Measurements from ENCODE around the gene ALX3. TPM values are rescaled to one million over a fixed set of nuclear protein-coding genes. Genes with fewer than 3 reads are reported as not detected.

ALX3 gene
- total RNA-seq, 1 donor from 2014 or later, result not detected

- no peak for DNase-seq (ENCODE audit: low spot score)
- Mint-ChIP-seq H3K4me1 (ENCODE audit: low read depth) (peaks cover 14% of the 10 kb centered on the region), H3K4me3 (ENCODE audit: unreplicated experiment) (no peak overlapping the region), H3K27ac (ENCODE audit: unreplicated experiment) (no peak overlapping the region), H3K9me3 (ENCODE audit: low read depth) (no peaks in the 10 kb centered on the region), H3K27me3 (ENCODE audit: low read depth) (peaks cover 2% of the 10 kb centered on the region), H3K36me3 (ENCODE audit: low read depth) (no peaks in the 10 kb centered on the region)
- TF ChIP-seq CTCF (IDR thresholded peaks at IDR 0.05), result peak; percentile 92
Measured at GRCh38 chr1:110106013-110106941, 35.8 kb upstream of the ALX3 start.

- TF ChIP-seq CTCF (IDR thresholded peaks at IDR 0.05), result no peak
- H3K4me1 Mint-ChIP-seq (ENCODE audit: low read depth), result peaks cover 8% of the 10 kb centered on the region
- H3K27ac Mint-ChIP-seq (ENCODE audit: unreplicated experiment), result no peak overlapping the region
- H3K27me3 Mint-ChIP-seq (ENCODE audit: low read depth), result peaks cover 2% of the 10 kb centered on the region
- H3K9me3 Mint-ChIP-seq (ENCODE audit: low read depth), result no peaks in the 10 kb centered on the region
- no peak overlapping the region for H3K4me3 Mint-ChIP-seq (ENCODE audit: unreplicated experiment)
- H3K36me3 Mint-ChIP-seq (ENCODE audit: low read depth), result no peaks in the 10 kb centered on the region
- no peak for DNase-seq (ENCODE audit: low spot score)
Measured at GRCh38 chr1:110102081-110102480, 31.6 kb upstream of the ALX3 start.

GRCh38 chr1:110100335-110100734, 29.9 kb upstream of the ALX3 start:
- Mint-ChIP-seq H3K4me1 (ENCODE audit: low read depth) (peaks cover 8% of the 10 kb centered on the region), H3K9me3 (ENCODE audit: low read depth) (no peaks in the 10 kb centered on the region), H3K4me3 (ENCODE audit: unreplicated experiment) (no peak overlapping the region), H3K27me3 (ENCODE audit: low read depth) (peaks cover 4% of the 10 kb centered on the region), H3K36me3 (ENCODE audit: low read depth) (no peaks in the 10 kb centered on the region), H3K27ac (ENCODE audit: unreplicated experiment) (no peak overlapping the region)
- TF ChIP-seq CTCF (IDR thresholded peaks at IDR 0.05), result no peak
- no peak for DNase-seq (ENCODE audit: low spot score)

- H3K4me1 Mint-ChIP-seq (ENCODE audit: low read depth), result peaks cover 8% of the 10 kb centered on the region
- H3K27ac Mint-ChIP-seq (ENCODE audit: unreplicated experiment), result no peak overlapping the region
- H3K9me3 Mint-ChIP-seq (ENCODE audit: low read depth), result no peaks in the 10 kb centered on the region
- TF ChIP-seq CTCF (IDR thresholded peaks at IDR 0.05), result no peak
- peaks cover 7% of the 10 kb centered on the region for H3K27me3 Mint-ChIP-seq (ENCODE audit: low read depth)
- DNase-seq (ENCODE audit: low spot score), result no peak
- H3K36me3 Mint-ChIP-seq (ENCODE audit: low read depth), result no peaks in the 10 kb centered on the region
- H3K4me3 Mint-ChIP-seq (ENCODE audit: unreplicated experiment), result no peak overlapping the region
Measured at GRCh38 chr1:110098222-110099026, 28.0 kb upstream of the ALX3 start.

GRCh38 chr1:110097507-110098221, 27.2 kb upstream of the ALX3 start:
- peaks cover 8% of the 10 kb centered on the region for H3K4me1 Mint-ChIP-seq (ENCODE audit: low read depth)
- no peak overlapping the region for H3K4me3 Mint-ChIP-seq (ENCODE audit: unreplicated experiment)
- TF ChIP-seq CTCF (IDR thresholded peaks at IDR 0.05), result no peak
- no peak for DNase-seq (ENCODE audit: low spot score)
- H3K36me3 Mint-ChIP-seq (ENCODE audit: low read depth), result no peaks in the 10 kb centered on the region
- peaks cover 10% of the 10 kb centered on the region for H3K27me3 Mint-ChIP-seq (ENCODE audit: low read depth)
- no peaks in the 10 kb centered on the region for H3K9me3 Mint-ChIP-seq (ENCODE audit: low read depth)
- no peak overlapping the region for H3K27ac Mint-ChIP-seq (ENCODE audit: unreplicated experiment)
